GM23338 (cell line): ENCODE results near the gene RAX2. TPM values are rescaled to one million over a fixed set of nuclear protein-coding genes. Genes with fewer than 3 reads are reported as not detected.

ENCODE experiments used
- ATAC-seq: fragments of 200-7000 bp; cut with Tn5 transposase; 3 replicates; pipeline ENCODE4 v1.9.1; 2020
- DNase-seq: peaks from one replicate; pipeline ENCODE4 v3.0.0-alpha.2; 2015; ENCODE audit warnings: low spot score
- H2AFZ ChIP-seq: fragments of 200-600 bp; sonication (generic); 2 replicates; pipeline ENCODE4 v1.8.0; 2016; ENCODE audit warnings: antibody characterized with exemption, mild to moderate bottlenecking, moderate library complexity
- H3F3A ChIP-seq: fragments of 200-600 bp; sonication (generic); replicated peaks from 2 replicates; pipeline ENCODE4 v1.8.0; 2017; ENCODE audit warnings: antibody characterized with exemption, mixed run types, low read depth
- H3K27ac ChIP-seq: fragments of 200-600 bp; sonication (generic); 2 replicates; pipeline ENCODE4 v1.6.1; 2016; ENCODE audit warnings: low read depth
- H3K27me3 ChIP-seq: fragments of 200-600 bp; sonication (generic); 2 replicates; pipeline ENCODE4 v1.8.0; 2016; ENCODE audit warnings: mild to moderate bottlenecking, mixed run types, moderate library complexity; ENCODE audit not compliant: insufficient read depth
- H3K36me3 ChIP-seq: fragments of 200-600 bp; sonication (generic); 2 replicates; pipeline ENCODE4 v1.8.0; 2016; ENCODE audit warnings: mild to moderate bottlenecking; ENCODE audit not compliant: insufficient read depth
- H3K4me1 ChIP-seq: fragments of 200-600 bp; sonication (generic); 2 replicates; pipeline ENCODE4 v1.8.0; 2016; ENCODE audit warnings: mild to moderate bottlenecking, moderate library complexity; ENCODE audit not compliant: insufficient read depth
- H3K4me2 ChIP-seq: fragments of 200-600 bp; sonication (generic); 2 replicates; pipeline ENCODE4 v1.7.1; 2017; ENCODE audit warnings: mixed run types
- H3K4me3 ChIP-seq: fragments of 200-600 bp; sonication (generic); 2 replicates; pipeline ENCODE4 v1.6.1; 2016; ENCODE audit warnings: mixed run types
- H3K79me2 ChIP-seq: fragments of 200-600 bp; sonication (generic); replicated peaks from 2 replicates; pipeline ENCODE4 v1.8.0; 2017; ENCODE audit warnings: mild to moderate bottlenecking; ENCODE audit not compliant: insufficient read depth
- H3K9me2 ChIP-seq: fragments of 200-600 bp; sonication (generic); 2 replicates; pipeline ENCODE4 v1.8.0; 2017; ENCODE audit not compliant: insufficient read depth
- H4K20me1 ChIP-seq: fragments of 200-600 bp; sonication (generic); replicated peaks from 2 replicates; pipeline ENCODE4 v1.8.0; 2017; ENCODE audit warnings: mild to moderate bottlenecking; ENCODE audit not compliant: insufficient read depth
- H3K27ac Mint-ChIP-seq: 2 replicates; pipeline ENCODE4 v1.8.0; 2020; ENCODE audit warnings: inconsistent platforms, mild to moderate bottlenecking, moderate library complexity, mixed read lengths
- H3K27me3 Mint-ChIP-seq: 3 replicates; pipeline ENCODE4 v1.8.0; 2022; ENCODE audit warnings: low read depth, mild to moderate bottlenecking, moderate library complexity, mixed read lengths, inconsistent platforms; ENCODE audit not compliant: insufficient read depth, poor library complexity
- H3K36me3 Mint-ChIP-seq: 3 replicates; pipeline ENCODE4 v1.8.0; 2021; ENCODE audit warnings: low read depth, mild to moderate bottlenecking, inconsistent platforms, moderate library complexity, mixed read lengths
- H3K4me1 Mint-ChIP-seq: 3 replicates; pipeline ENCODE4 v1.8.0; 2020; ENCODE audit warnings: mild to moderate bottlenecking, inconsistent platforms, mixed read lengths
- H3K4me3 Mint-ChIP-seq: 3 replicates; pipeline ENCODE4 v1.8.0; 2021; ENCODE audit warnings: moderate library complexity, mild to moderate bottlenecking, inconsistent platforms, mixed read lengths
- H3K9me3 Mint-ChIP-seq: 3 replicates; pipeline ENCODE4 v1.8.0; 2020; ENCODE audit warnings: moderate library complexity, mild to moderate bottlenecking, inconsistent platforms, mixed read lengths
- CREB1 ChIP-seq: fragments of 250-450 bp; sonication (Bioruptor Pico); IDR thresholded peaks from 2 replicates; pipeline ENCODE4 v1.5.0; 2020; ENCODE audit warnings: low read depth, mild to moderate bottlenecking, moderate library complexity
- EZH2 ChIP-seq: fragments of 200-600 bp; sonication (generic); IDR thresholded peaks from one replicate; pipeline ENCODE4 v1.8.0; 2017; ENCODE audit warnings: antibody characterized with exemption, mild to moderate bottlenecking, low read depth; ENCODE audit not compliant: unreplicated experiment
- EZH2phosphoT487 ChIP-seq: fragments of 200-600 bp; sonication (generic); IDR thresholded peaks from one replicate; pipeline ENCODE4 v1.8.1; 2018; ENCODE audit warnings: antibody characterized with exemption; ENCODE audit not compliant: unreplicated experiment
- JUNB ChIP-seq: IDR thresholded peaks from one replicate; pipeline ENCODE4 v1.6.1; 2016; ENCODE audit warnings: antibody characterized with exemption; ENCODE audit not compliant: unreplicated experiment
- NANOG ChIP-seq: IDR thresholded peaks from 2 replicates; pipeline ENCODE4 v1.6.1; 2016; ENCODE audit warnings: antibody characterized with exemption, borderline replicate concordance
- POLR2AphosphoS5 ChIP-seq: IDR thresholded peaks from 2 replicates; pipeline ENCODE4 v1.6.1; 2016; ENCODE audit warnings: antibody characterized with exemption, low read depth
- STAT1 ChIP-seq: IDR thresholded peaks from one replicate; pipeline ENCODE4 v1.6.1; 2016; ENCODE audit warnings: antibody characterized with exemption; ENCODE audit not compliant: unreplicated experiment
- ZNF114 ChIP-seq: fragments of 250-450 bp; sonication (Bioruptor Pico); IDR thresholded peaks from 2 replicates; pipeline ENCODE4 v1.5.0; 2020; ENCODE audit warnings: mild to moderate bottlenecking, moderate library complexity
- ZNF331 ChIP-seq: fragments of 250-450 bp; sonication (Bioruptor Pico); IDR thresholded peaks from 2 replicates; pipeline ENCODE4 v1.5.0; 2020; ENCODE audit warnings: low read depth, mild to moderate bottlenecking, moderate library complexity
- polyA plus RNA-seq: library from polyadenylated mRNA; unstranded; fragments of >200 nt; fragmentation: Nextera tagmentation; extraction: Ambion mirVana; gene quantifications from 2 replicates; pipeline ENCODE4 v1.2.1, GENCODE V29; 2016
- total RNA-seq: library from RNA; depleted of rRNA; stranded (reverse); fragments of >200 nt; shearing (Covaris generic); gene quantifications from 2 replicates; pipeline ENCODE4 v1.2.3, GENCODE V29; 2014
- TF ChIP-seq, protein P1 (sequence below): IDR thresholded peaks from 2 replicates; pipeline ENCODE4 v1.6.1; 2016; ENCODE audit warnings: antibody characterized with exemption
- TF ChIP-seq, protein P2 (sequence below), 2 experiments: fragments of 200-600 bp in 1 of 2; sonication (generic) in 1 of 2; conservative IDR thresholded peaks; 2 replicates each; pipeline versions ENCODE4 v1.5.1 to v1.6.1; 2016 to 2017; ENCODE audit warnings: antibody characterized with exemption in 2 of 2, low read depth in 2 of 2, mild to moderate bottlenecking in 2 of 2, moderate library complexity in 1 of 2
- TF ChIP-seq, protein P3 (sequence below): fragments of 250-450 bp; sonication (Bioruptor Pico); IDR thresholded peaks from 2 replicates; pipeline ENCODE4 v1.5.0; 2020; ENCODE audit warnings: mild to moderate bottlenecking, moderate library complexity
- TF ChIP-seq, protein P4 (sequence below): IDR thresholded peaks from one replicate; pipeline ENCODE4 v1.6.1; 2018; ENCODE audit warnings: antibody characterized with exemption; ENCODE audit not compliant: unreplicated experiment

The RAX2 gene
- total and polyA plus RNA-seq, 2 experiments from 2014 or later = 0.13 TPM; not detected in 1

DNA sequence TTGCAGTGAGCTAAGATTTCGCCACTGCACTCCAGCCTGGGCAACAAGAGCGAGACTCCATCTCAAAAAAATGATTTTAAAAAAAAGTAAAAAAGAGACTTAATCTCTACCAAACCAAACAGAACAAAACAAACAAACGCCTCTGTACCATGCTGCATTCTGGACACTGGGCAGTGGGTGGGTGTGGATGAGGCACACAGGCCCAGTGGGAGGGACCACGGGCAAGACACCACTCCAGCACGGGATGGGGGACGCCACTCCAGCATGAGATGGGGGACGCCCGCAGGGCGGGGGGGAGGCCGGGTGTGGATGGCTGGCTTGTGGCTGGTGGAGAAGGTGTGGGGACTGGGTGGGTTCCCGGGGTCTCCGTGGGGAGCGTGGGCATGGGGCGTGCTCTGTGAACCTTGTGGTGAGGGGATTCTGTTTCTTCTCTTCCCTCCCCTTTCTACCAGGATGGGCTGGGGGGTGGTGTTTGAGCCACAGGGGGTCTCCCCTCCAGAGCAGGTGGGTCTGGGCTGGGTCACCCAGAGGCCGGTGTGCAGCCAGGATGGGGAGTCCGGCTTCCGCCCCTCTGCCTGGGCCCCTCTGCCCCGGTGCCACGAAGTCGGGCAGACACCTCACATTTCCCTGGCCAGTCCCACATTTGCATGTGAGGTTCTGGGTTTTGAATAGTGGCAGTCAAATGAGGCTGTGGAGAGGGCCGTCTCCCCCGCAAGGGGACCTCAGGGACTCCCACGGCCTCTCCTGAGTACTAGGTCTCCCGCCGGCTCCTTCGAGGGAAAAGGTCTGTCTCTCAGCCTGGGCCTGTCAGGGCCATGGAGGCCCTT is 38.1 kb upstream of the RAX2 start:
- Histone ChIP-seq H4K20me1 (no peaks in the 10 kb centered on the region), H3K27me3 (no peaks in the 10 kb centered on the region), H3K27ac (no peak overlapping the region), H3K4me2 (no peak overlapping the region), H2AFZ (no peak overlapping the region), H3K4me3 (no peak overlapping the region), H3K36me3 (no peaks in the 10 kb centered on the region), H3K9me2 (no peaks in the 10 kb centered on the region), H3K4me1 (no peaks in the 10 kb centered on the region), H3F3A (peaks cover 9% of the 10 kb centered on the region), H3K79me2 (no peaks in the 10 kb centered on the region)
- ATAC-seq = no peak
- Mint-ChIP-seq H3K4me3 (no peak overlapping the region), H3K36me3 (peaks cover 4% of the 10 kb centered on the region; the same call in 2 of the 3 replicates), H3K27ac (no peak overlapping the region), H3K9me3 (peaks cover 4% of the 10 kb centered on the region; the same call in 2 of the 3 replicates), H3K27me3 (peaks cover 15% of the 10 kb centered on the region), H3K4me1 (no peaks in the 10 kb centered on the region; the same call in 2 of the 3 replicates)
- TF ChIP-seq CREB1 (CRISPR knock-in tag) = no peak
- no peak for TF ChIP-seq NANOG
- TF ChIP-seq, protein P1, sequence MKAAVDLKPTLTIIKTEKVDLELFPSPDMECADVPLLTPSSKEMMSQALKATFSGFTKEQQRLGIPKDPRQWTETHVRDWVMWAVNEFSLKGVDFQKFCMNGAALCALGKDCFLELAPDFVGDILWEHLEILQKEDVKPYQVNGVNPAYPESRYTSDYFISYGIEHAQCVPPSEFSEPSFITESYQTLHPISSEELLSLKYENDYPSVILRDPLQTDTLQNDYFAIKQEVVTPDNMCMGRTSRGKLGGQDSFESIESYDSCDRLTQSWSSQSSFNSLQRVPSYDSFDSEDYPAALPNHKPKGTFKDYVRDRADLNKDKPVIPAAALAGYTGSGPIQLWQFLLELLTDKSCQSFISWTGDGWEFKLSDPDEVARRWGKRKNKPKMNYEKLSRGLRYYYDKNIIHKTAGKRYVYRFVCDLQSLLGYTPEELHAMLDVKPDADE = no peak
- no peak for TF ChIP-seq ZNF114 (CRISPR knock-in tag)
- no peak for TF ChIP-seq JUNB
- TF ChIP-seq, protein P2, sequence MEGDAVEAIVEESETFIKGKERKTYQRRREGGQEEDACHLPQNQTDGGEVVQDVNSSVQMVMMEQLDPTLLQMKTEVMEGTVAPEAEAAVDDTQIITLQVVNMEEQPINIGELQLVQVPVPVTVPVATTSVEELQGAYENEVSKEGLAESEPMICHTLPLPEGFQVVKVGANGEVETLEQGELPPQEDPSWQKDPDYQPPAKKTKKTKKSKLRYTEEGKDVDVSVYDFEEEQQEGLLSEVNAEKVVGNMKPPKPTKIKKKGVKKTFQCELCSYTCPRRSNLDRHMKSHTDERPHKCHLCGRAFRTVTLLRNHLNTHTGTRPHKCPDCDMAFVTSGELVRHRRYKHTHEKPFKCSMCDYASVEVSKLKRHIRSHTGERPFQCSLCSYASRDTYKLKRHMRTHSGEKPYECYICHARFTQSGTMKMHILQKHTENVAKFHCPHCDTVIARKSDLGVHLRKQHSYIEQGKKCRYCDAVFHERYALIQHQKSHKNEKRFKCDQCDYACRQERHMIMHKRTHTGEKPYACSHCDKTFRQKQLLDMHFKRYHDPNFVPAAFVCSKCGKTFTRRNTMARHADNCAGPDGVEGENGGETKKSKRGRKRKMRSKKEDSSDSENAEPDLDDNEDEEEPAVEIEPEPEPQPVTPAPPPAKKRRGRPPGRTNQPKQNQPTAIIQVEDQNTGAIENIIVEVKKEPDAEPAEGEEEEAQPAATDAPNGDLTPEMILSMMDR (conservative IDR thresholded peaks at IDR 0.05; ENCODE audit: low read depth in 2 of 2) = no peak
- no peak for TF ChIP-seq EZH2
- TF ChIP-seq, protein P3, sequence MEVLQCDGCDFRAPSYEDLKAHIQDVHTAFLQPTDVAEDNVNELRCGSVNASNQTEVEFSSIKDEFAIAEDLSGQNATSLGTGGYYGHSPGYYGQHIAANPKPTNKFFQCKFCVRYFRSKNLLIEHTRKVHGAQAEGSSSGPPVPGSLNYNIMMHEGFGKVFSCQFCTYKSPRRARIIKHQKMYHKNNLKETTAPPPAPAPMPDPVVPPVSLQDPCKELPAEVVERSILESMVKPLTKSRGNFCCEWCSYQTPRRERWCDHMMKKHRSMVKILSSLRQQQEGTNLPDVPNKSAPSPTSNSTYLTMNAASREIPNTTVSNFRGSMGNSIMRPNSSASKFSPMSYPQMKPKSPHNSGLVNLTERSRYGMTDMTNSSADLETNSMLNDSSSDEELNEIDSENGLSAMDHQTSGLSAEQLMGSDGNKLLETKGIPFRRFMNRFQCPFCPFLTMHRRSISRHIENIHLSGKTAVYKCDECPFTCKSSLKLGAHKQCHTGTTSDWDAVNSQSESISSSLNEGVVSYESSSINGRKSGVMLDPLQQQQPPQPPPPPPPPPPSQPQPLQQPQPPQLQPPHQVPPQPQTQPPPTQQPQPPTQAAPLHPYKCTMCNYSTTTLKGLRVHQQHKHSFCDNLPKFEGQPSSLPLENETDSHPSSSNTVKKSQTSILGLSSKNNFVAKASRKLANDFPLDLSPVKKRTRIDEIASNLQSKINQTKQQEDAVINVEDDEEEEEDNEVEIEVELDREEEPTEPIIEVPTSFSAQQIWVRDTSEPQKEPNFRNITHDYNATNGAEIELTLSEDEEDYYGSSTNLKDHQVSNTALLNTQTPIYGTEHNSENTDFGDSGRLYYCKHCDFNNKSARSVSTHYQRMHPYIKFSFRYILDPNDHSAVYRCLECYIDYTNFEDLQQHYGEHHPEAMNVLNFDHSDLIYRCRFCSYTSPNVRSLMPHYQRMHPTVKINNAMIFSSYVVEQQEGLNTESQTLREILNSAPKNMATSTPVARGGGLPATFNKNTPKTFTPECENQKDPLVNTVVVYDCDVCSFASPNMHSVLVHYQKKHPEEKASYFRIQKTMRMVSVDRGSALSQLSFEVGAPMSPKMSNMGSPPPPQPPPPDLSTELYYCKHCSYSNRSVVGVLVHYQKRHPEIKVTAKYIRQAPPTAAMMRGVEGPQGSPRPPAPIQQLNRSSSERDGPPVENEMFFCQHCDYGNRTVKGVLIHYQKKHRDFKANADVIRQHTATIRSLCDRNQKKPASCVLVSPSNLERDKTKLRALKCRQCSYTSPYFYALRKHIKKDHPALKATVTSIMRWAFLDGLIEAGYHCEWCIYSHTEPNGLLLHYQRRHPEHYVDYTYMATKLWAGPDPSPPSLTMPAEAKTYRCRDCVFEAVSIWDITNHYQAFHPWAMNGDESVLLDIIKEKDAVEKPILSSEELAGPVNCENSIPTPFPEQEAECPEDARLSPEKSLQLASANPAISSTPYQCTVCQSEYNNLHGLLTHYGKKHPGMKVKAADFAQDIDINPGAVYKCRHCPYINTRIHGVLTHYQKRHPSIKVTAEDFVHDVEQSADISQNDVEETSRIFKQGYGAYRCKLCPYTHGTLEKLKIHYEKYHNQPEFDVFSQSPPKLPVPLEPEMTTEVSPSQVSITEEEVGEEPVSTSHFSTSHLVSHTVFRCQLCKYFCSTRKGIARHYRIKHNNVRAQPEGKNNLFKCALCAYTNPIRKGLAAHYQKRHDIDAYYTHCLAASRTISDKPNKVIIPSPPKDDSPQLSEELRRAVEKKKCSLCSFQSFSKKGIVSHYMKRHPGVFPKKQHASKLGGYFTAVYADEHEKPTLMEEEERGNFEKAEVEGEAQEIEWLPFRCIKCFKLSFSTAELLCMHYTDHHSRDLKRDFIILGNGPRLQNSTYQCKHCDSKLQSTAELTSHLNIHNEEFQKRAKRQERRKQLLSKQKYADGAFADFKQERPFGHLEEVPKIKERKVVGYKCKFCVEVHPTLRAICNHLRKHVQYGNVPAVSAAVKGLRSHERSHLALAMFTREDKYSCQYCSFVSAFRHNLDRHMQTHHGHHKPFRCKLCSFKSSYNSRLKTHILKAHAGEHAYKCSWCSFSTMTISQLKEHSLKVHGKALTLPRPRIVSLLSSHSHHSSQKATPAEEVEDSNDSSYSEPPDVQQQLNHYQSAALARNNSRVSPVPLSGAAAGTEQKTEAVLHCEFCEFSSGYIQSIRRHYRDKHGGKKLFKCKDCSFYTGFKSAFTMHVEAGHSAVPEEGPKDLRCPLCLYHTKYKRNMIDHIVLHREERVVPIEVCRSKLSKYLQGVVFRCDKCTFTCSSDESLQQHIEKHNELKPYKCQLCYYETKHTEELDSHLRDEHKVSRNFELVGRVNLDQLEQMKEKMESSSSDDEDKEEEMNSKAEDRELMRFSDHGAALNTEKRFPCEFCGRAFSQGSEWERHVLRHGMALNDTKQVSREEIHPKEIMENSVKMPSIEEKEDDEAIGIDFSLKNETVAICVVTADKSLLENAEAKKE (CRISPR knock-in tag) = no peak
- TF ChIP-seq EZH2phosphoT487 = no peak
- no peak for TF ChIP-seq POLR2AphosphoS5
- TF ChIP-seq, protein P4, sequence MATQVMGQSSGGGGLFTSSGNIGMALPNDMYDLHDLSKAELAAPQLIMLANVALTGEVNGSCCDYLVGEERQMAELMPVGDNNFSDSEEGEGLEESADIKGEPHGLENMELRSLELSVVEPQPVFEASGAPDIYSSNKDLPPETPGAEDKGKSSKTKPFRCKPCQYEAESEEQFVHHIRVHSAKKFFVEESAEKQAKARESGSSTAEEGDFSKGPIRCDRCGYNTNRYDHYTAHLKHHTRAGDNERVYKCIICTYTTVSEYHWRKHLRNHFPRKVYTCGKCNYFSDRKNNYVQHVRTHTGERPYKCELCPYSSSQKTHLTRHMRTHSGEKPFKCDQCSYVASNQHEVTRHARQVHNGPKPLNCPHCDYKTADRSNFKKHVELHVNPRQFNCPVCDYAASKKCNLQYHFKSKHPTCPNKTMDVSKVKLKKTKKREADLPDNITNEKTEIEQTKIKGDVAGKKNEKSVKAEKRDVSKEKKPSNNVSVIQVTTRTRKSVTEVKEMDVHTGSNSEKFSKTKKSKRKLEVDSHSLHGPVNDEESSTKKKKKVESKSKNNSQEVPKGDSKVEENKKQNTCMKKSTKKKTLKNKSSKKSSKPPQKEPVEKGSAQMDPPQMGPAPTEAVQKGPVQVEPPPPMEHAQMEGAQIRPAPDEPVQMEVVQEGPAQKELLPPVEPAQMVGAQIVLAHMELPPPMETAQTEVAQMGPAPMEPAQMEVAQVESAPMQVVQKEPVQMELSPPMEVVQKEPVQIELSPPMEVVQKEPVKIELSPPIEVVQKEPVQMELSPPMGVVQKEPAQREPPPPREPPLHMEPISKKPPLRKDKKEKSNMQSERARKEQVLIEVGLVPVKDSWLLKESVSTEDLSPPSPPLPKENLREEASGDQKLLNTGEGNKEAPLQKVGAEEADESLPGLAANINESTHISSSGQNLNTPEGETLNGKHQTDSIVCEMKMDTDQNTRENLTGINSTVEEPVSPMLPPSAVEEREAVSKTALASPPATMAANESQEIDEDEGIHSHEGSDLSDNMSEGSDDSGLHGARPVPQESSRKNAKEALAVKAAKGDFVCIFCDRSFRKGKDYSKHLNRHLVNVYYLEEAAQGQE = no peak
- no peak for TF ChIP-seq STAT1
- no peak for TF ChIP-seq ZNF331 (CRISPR knock-in tag)
- DNase-seq = no peak
